Activated CD4-positive, CD25-positive, alpha-beta regulatory T cell treated with anti-CD3 and anti-CD28 coated beads, Interleukin-2, amount 50 U/mL, for 72 hours (primary cell): Measurements from ENCODE around the gene METTL16.
"Not testable (repeated sequence)": the region's sequence is repeated elsewhere in the genome, so short reads cannot be mapped to it uniquely, and the experiment has no call there.

Experiments used
- DNase-seq: peaks from one replicate; pipeline ENCODE4 v3.0.0; 2021

The METTL16 gene, protein sequence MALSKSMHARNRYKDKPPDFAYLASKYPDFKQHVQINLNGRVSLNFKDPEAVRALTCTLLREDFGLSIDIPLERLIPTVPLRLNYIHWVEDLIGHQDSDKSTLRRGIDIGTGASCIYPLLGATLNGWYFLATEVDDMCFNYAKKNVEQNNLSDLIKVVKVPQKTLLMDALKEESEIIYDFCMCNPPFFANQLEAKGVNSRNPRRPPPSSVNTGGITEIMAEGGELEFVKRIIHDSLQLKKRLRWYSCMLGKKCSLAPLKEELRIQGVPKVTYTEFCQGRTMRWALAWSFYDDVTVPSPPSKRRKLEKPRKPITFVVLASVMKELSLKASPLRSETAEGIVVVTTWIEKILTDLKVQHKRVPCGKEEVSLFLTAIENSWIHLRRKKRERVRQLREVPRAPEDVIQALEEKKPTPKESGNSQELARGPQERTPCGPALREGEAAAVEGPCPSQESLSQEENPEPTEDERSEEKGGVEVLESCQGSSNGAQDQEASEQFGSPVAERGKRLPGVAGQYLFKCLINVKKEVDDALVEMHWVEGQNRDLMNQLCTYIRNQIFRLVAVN

DNA sequence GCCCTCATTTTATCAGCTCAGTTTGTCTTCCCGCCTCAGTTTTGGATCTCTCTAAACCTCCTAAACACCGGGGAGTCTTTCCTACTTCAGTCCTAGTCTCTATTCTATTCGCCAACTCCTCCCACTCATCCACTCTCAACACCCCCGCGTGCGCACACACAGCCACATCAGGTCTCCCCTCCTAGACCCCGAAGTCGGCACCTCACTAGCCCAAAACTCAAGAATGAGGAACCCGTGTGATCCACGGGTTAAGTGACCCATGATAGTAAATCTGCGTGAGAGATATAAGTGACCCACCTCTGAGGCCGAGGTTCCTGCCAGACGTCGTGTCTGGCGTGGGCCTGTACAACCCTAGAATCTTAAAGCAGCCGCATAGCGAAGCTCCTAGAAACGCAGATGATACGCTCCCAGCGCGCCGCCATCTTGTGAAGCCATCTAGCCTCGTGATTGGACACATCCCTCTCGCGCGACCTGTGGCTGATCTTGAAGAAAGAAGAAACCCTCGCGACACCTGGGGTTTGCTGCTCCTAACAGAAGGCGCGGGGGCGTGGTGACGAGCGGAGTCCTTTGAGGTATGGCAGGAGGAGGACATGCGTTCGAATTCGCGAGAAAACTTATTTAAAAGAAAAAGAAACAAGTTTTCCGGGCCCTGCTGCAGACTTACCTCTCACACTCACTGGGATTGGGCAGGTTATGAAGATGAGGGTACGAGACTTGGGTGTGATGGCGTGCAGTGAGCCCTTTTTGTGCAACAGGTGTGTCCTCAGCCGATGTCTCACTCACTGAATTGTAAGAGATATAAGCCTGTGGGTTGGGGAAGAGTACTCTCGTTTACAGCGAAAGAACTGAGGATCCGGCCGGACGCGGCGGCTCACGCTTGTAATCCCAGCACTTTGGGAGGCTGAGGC is at the start of gene METTL16:
Gene METTL16 (minus strand): TSS at position 427 of the 908 bp plus-strand sequence. CDS start 9,557 bp downstream, outside the sequence.
- DNase-seq = peak; percentile 96

- no peak for DNase-seq
Observed at GRCh38 chr17:2560658-2561057, 49.0 kb upstream of the METTL16 start.

DNA sequence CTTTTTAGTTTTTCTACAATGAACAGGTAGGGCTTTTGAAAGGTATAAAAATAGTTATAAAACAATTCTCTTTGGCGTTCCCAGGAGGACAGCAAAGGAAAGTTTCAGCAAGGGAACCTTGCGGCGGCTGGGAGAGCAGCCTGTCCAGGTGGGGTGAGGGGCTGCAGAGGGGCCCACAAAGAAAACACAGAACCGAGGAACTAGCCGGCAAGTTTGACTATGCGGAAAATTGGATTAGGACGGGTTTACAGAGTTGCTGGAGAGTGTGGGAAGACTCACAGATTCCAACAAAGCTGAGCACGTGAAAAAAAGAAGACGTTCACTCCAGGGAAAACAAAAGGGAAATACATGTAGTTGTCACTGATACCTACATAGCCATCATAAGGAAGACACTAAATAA is 40.2 kb upstream of the METTL16 start:
- DNase-seq = no peak

GRCh38 chr17:2551493-2551892 is 39.8 kb upstream of the METTL16 start:
- DNase-seq = no peak

- DNase-seq = no peak
Observed at GRCh38 chr17:2549392-2550211, 37.9 kb upstream of the METTL16 start.

- DNase-seq = not testable (repeated sequence)
Observed at GRCh38 chr17:2548026-2548425, 36.3 kb upstream of the METTL16 start.

DNA sequence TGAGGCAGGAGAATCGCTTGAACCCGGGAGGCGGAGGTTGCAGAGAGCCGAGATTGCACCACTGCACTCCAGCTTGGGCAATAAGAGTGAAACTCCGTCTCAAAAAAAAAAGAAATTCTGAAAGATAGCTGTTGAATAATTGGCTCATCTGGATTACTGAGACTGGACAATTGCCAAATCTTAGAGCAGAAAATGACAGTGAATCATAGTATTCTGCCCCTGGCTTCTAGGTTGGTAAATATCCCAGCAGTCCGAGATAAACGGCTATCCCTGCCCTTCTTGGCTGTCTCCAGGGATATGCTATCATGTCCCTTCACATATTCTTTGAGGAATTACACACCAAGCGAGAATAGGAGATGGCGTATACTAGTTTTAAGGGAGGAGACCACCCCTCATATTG is 35.5 kb upstream of the METTL16 start:
- DNase-seq = no peak

- no peak for DNase-seq
Observed at GRCh38 chr17:2545393-2545792, 33.7 kb upstream of the METTL16 start.

GRCh38 chr17:2542456-2542855 is 30.8 kb upstream of the METTL16 start:
- no peak for DNase-seq

- no peak for DNase-seq
Observed at GRCh38 chr17:2542056-2542455, 30.4 kb upstream of the METTL16 start.

DNA sequence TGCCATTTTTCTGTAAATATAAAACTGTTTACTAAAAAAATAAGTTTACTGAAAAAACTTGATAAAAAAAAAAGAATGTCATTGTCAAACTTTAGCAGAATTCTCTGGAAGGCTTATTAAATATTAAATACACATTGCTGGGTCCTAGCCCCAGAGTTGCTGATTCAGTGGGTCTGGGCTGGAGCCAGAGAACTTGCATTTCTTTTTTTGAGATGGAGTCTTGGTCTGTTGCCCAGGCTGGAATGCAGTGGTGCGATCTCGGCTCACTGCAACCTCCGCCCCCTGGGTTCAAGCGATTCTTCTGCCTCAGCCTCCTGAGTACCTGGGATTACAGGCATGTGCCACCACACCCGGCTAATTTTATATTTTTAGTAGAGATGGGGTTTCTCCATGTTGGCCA is 25.9 kb upstream of the METTL16 start:
- DNase-seq = not testable (repeated sequence)

- no peak for DNase-seq
Observed at GRCh38 chr17:2532146-2532720, 20.5 kb upstream of the METTL16 start.

DNA sequence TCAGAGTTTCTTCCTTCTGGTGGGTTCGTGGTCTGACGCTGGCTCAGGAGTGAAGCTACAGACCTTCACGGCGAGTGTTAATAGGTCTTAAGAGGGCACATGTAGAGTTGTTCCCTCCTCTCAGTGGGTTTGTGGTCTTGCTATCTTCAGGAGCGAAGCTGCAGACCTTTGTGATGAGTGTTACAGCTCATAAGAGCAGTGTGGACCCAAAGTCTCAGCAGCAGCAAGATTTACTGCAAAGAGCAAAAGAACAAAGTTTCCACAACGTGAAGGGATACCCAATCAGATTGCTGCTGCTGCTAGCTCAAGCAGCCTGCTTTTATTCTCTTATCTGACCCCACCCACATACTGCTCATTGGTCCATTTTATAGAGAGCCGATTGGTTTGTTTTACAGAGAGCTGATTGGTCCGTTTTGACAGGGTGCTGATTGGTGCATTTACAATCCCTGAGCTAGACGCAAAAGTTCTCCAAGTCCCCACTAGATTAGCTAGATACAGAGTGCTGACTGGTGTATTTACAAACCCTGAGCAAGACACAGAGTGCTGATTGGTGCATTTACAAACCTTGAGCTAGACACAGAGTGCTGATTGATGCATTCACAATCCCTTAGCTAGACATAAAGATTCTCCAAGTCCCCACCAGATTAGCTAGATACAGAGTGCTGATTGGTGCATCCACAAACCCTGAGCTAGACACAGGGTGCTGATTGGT is 19.7 kb upstream of the METTL16 start:
- DNase-seq = not testable (repeated sequence)

GRCh38 chr17:2521775-2522410 is 10.2 kb upstream of the METTL16 start:
- not testable (repeated sequence) for DNase-seq

GRCh38 chr17:2521257-2521656 is 9.6 kb upstream of the METTL16 start:
- no peak for DNase-seq

DNA sequence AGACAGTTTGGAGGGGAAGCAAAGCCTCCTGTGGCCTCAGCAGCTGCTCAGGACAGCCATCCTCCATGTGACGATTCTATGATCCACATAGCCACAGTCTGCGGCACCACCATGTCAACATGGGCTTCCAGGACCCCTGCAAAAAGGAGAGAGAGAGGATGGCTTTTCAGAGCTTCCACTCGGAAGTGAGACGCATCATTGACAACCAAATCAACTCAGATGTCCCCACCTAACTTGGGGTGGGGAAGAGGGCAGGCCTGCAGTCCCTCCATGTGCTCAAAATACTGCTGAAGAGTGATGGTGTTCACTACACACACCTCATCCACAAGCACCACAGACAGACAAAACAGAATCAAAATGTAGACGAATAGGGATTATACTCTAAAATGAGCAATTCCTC is 5.9 kb upstream of the METTL16 start:
- no peak for DNase-seq

GRCh38 chr17:2511138-2511461 is 588 bp downstream of the METTL16 start:
- DNase-seq = no peak

DNA sequence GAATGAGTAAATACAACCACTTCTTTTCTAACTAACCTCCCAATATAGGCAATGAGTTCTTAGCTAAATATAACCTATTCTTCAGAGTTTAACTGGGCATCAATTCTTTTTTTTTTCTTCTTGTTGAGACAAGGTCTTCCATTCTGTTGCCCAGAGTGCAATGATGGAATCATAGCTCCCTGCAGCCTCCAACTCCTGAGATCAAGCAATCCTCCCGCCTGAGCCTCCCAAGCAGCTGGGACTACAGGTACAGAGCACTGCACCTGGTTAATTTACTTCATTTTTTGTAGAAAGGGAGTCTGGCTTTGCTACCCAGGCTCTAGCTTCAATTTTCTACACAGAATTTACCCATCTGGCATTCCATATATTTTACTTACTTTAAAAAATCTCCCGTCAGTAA is 1.1 kb downstream of the METTL16 start:
- no peak for DNase-seq

DNA sequence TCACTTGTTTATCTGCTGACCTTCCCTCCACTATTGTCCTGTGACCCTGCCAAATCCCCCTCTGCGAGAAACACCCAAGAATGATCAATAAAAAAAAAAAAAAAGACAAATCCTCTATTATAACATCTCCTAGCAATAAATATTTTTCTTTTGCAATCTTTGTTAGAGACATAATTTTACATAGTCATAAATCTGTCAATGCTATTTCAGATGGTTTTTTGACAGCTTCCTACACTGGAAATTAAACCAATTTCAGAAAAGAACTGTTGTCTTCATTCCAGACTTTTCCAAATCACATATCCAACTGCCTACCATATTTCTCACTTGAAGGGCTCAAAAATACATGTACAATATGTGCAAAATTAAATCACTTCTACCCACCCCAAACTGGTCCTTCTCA is 3.7 kb downstream of the METTL16 start:
- no peak for DNase-seq

DNA sequence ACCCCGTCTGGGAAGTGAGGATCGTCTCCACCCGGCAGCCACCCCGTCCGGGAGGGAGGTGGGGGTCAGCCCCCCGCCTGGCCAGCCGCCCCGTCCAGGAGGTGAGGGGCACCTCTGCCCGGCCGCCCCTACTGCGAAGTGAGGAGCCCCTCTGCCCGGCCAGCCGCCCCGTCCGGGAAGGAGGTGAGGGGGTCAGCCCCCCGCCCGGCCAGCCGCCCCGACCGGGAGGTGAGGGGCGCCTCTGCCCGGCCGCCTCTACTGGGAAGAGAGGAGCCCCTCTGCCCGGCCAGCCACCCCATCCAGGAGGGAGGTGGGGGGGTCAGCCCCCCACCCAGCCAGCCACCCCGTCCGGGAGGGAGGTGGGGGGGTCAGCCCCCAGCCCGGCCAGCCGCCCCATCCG is 4.7 kb downstream of the METTL16 start:
- not testable (repeated sequence) for DNase-seq

- no peak for DNase-seq
Observed at GRCh38 chr17:2503627-2504026, 8.1 kb downstream of the METTL16 start.
